Measurements from ENCODE around the gene PDE4B.
"Not testable (repeated sequence)": the region's sequence is repeated elsewhere in the genome, so short reads cannot be mapped to it uniquely, and the experiment has no call there.

PDE4B gene

GRCh38 chr1:65817891-65818290 lies 25.2 kb downstream of the PDE4B start:
- no peak for DNase-seq

DNA sequence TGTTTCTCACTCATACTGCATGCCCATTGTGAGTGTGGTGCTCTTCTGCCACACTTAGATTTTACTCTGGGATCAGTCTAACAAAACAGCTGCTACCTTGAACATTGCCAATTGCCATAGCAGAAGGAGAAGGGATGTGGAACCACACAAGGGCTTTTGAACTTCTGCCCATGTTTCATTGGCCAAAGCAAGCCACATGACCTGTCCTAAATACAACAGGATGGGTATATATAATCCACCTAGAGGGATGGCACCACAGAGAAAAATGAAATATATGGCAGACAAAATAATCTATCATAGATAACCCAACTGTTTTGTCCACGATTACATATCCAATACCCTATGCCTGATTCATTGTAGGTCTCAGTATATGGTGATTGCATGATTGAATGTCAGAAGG lies 26.3 kb downstream of the PDE4B start:
- DNase-seq, result no peak

GRCh38 chr1:65820983-65821382 lies 28.3 kb downstream of the PDE4B start:
- no peak for DNase-seq

DNA sequence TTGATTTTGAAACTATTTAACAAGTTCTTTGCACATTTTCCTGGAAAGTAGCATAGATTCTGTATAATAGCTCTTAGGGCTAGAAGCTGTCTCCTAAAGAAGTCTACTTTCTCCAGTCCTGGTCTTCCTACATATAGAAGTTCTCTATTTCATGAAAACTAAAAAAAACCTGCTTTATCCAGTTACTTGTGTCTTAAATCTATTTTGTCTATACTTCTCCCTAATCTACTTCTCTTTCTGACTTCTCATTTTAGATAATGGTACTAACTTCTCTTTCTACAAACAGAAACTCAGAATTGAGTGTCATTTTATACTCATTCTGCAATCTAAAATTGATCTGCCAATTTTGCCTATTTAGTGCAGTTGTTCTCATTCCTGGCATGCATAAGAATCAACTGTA lies 28.7 kb downstream of the PDE4B start:
- DNase-seq, result no peak

DNA sequence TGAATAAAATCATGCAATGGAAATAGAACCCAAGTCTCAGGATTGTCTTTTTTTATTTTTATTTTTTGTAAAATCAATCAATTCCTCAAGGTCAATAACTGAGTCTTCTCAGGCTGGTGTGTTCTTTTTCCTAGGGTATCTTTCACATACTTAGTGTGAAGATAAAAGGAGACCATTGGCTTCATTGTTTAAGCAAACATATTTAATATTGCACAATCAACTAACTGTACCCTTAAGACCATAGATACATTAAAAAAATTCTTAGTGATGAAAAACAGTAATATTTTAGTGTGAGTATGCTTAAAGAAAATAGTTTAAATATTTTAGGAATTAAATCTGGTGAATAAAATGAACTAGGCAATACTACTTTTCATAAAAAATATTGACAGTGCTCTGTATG lies 31.4 kb downstream of the PDE4B start:
- DNase-seq, result no peak

DNA sequence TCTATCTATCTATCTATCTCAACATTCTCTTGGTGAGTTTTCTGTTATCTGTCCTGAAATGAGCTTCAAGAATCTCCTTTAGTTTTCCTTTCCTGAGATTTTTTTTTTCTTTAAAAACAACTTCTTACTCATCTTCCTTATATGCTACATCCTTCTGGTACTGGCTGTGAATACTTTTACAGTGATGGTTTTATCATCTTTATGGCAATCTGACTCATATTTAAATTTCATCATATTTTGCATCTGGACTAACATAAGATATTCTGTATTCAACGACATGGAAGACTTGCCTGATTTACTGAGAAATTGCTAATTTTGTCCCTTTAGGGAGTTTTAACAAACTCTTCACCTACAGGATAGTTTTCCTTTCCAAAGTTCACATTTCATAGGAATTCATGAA lies 33.0 kb downstream of the PDE4B start:
- DNase-seq, result no peak

DNA sequence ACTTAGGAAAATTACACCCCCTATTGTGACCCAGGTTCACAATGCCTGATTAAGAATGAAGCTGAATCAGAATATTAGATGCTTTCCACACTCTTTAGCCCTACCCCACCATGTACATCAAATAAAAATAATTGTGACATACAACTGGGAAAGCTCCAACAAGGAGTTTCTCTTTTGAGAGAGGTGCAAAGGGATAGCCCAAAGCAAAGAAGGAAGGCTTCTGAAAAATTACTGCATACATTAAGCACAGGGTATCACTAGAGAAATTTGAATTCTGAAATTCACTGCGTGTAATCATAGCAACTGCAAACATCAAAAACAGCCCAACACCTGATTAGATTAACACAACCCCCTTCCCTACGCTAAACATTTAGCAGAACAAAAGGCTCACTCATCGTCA lies 34.1 kb downstream of the PDE4B start:
- DNase-seq, result no peak

DNA sequence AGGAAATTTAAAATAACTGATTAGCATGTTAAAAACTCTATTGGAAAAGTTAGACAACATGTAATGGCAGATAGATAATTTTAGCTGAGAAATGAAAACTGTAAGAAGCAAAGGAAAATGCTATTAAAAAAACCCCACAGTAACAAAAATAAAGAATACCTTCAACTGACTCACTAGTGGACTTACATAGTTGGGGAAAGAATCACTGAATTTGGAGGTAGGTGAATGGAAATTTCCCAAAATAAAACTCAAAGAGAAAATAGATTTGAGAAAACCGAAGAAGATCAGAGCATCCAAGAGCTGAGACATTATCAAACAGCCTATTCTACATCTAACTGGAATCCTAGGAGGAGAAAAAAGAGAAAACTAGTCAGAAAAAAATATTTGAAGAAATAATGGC lies 34.7 kb downstream of the PDE4B start:
- no peak for DNase-seq

GRCh38 chr1:65830306-65830705 lies 37.6 kb downstream of the PDE4B start:
- DNase-seq, result no peak

GRCh38 chr1:65832296-65832695 lies 39.6 kb downstream of the PDE4B start:
- DNase-seq, result no peak

DNA sequence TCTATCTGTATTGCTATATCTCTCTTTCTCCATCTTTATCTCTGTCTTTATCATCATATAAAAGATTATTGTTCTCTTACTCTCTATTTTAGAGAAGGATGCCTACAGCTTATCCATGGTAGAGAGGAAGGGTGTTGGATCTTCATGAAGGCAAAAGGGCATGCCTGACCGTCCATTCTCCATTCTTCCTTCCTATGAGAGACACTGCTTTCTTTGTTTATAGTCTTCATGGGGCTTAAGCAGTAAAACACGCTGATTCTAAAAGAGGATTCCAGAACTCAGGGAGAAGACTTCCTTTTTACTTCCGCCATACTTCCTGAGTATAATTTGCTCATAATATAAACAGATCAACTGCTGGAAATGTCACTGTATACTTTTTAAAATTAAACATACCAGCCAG lies 44.0 kb downstream of the PDE4B start:
- no peak for DNase-seq

GRCh38 chr1:65840683-65841082 lies 48.0 kb downstream of the PDE4B start:
- no peak for DNase-seq

GRCh38 chr1:65844296-65844695 lies 51.6 kb downstream of the PDE4B start:
- no peak for DNase-seq

DNA sequence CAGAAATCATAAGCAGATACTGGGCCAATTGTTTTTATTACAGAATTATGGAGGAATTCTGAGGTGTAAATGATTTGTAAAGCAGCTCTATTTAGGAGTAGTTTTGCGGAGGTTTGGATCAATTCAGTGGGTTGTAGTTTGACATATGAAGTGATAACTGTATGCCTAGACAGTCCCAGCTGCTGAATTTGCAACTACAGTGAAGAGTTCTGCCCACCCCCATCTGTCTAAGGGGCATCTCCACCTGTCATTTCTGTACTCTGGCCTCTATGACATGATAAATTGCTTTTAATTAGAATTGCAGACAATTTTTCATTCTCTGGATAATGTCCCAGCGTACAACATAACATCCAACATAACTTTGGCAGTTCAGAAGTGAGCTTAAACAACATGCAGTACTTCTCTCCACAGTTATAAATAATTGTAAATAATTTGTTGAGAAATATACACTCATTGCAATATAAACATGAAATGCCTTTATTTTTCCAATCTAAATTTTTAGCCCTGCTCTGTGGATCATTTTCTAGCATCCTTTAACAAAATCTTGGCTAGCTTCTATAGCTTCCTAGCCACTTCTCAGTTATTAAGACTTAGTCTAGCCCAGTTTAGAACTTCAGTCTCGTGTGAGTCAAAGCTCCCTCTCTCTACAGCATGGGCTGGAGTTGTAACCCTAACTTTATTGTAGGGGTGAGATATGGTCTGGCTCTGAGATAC lies 52.3 kb downstream of the PDE4B start:
- DNase-seq, result no peak

GRCh38 chr1:65845535-65846060 lies 52.9 kb downstream of the PDE4B start:
- no peak for DNase-seq

DNA sequence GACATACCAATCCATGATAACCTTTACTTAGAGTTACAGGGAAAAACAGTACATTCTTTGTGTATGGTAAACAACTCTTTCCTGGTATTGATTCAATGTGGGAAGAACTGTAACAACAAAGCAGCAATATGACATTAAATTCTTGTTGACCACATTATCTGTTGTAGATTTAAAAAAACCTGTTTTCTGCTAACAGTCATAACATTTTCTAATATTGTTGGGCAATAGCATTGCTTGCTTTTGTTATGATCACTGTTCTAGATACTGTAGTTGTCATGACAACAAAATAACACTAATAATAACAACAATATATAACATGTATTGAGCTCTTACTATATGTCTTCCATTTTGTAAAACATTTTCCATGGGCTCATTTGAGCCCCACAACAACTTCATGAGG lies 54.2 kb downstream of the PDE4B start:
- no peak for DNase-seq

GRCh38 chr1:65850281-65850680 lies 57.6 kb downstream of the PDE4B start:
- no peak for DNase-seq

DNA sequence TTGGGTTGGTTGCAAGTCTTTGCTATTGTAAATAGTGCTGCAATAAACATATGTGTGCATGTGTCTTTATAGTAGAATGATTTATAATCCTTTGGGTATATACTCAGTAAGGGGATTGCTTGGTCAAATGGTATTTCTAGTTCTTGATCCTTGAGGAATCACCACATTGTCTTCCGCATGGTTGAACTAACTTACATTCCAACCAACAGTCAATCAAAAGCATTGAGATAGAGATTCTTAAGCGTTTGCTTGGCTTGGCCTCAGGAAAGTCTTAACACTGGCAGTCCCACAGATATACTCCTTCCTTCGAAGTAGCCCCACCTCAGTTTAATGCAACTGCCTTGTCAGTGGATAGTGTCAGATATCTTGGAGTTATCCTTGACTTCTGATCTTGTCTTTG lies 63.9 kb downstream of the PDE4B start:
- DNase-seq, result not testable (repeated sequence)

DNA sequence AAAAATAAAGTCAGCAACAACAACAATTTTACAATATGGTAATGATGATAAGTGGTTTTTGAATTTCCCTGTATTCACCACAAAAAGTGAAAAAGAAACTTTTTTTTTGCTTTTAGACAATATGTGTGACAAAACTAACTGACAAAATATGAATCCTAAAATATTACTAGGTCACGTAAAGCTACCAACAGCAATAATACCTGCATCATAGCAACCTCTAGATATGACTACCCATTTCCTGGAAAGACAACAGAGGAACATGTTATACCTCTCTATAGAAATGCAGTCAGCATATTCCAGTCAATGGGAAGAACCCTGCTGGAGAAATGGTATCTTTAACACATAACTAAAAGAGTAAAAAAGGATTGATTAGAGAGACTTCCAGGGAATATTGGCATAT lies 73.7 kb downstream of the PDE4B start:
- no peak for DNase-seq

GRCh38 chr1:65872301-65872700 lies 79.6 kb downstream of the PDE4B start:
- no peak for DNase-seq

DNA sequence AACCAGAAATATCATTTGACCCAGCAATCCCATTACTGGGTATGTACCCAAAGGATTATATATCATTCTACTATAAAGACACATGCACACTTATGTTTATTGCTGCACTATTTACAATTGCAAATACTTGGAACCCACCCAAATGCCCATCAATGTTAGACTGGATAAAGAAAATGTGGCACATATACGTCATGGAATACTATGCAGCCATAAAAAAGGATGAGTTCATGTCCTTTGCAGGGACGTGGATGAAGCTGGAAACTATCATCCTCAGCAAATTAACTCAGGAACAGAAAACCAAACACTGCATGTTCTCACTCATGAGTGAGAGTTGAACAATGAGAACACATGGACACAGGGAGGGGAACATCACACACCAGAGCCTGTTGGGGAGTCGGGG lies 85.6 kb downstream of the PDE4B start:
- DNase-seq, result not testable (repeated sequence)

- no peak for DNase-seq
Observed at GRCh38 chr1:65880611-65881010, 87.9 kb downstream of the PDE4B start.

- DNase-seq, result no peak
Observed at GRCh38 chr1:65881067-65881594, 88.4 kb downstream of the PDE4B start.

GRCh38 chr1:65882076-65882475 lies 89.4 kb downstream of the PDE4B start:
- DNase-seq, result no peak

GRCh38 chr1:65889441-65889840 lies 96.7 kb downstream of the PDE4B start:
- DNase-seq, result no peak
